HCT116 (cell line): Measurements from ENCODE around the gene LASP1NB.
A peak's percentile ranks its signal among the peaks of the same experiment; 100 is the strongest.

Source experiments
- ATAC-seq: fragments of 200-7000 bp; cut with Tn5 transposase; 2 replicates; pipeline ENCODE4 v1.9.1; 2020; ENCODE audit warnings: mild to moderate bottlenecking, moderate library complexity
- BruUV-seq: library from RNA; stranded (reverse); fragments of 400-500 nt; replicated peaks from 2 replicates; lab custom pipeline; 2021; lab: Mats Ljungman, UMichigan
- CTCF ChIA-PET: fragments of 300-600 bp; sonication (Branson Sonifier 250); formaldehyde crosslinking; loops from one replicate; lab custom pipeline; 2021; ENCODE audit warnings: antibody characterized with exemption; lab: Charles Lee
- POLR2A ChIA-PET: fragments of 300-600, 350-600 bp; sonication (Branson Sonifier 250); formaldehyde crosslinking; loops from one replicate; lab custom pipeline; 2021; ENCODE audit warnings: antibody characterized with exemption; lab: Charles Lee
- RAD21 ChIA-PET, 2 experiments: fragments of 300-600 bp; sonication (Branson Sonifier 250); formaldehyde crosslinking; loops; one replicate each; lab custom pipeline; 2023; ENCODE audit warnings: low total read pairs in 2 of 2; ENCODE audit not compliant: uncharacterized antibody in 2 of 2, unreplicated experiment in 2 of 2, low non-redundant PET in 1 of 2; lab: Charles Lee
- DNase-seq: peaks from one replicate; pipeline ENCODE4 v3.0.0-alpha.2; 2010; ENCODE audit warnings: low read depth, low spot score
- H2AFZ ChIP-seq: fragments of 200-600 bp; shearing (Covaris generic), sonication (generic); 2 replicates; pipeline ENCODE4 v1.6.1; 2017; ENCODE audit warnings: low read depth, mixed run types, mixed read lengths, antibody characterized with exemption, low read length; ENCODE audit not compliant: poor library complexity, severe bottlenecking
- H3K27ac ChIP-seq: 2 replicates; pipeline ENCODE4 v1.5.1; 2012; ENCODE audit warnings: low read depth, low read length
- H3K27me3 ChIP-seq: fragments of 200-600 bp; sonication (generic); 2 replicates; pipeline ENCODE4 v1.6.1; 2016; ENCODE audit warnings: mixed run types, low read length, mixed read lengths; ENCODE audit not compliant: insufficient read depth
- H3K36me3 ChIP-seq, 2 experiments: fragments of 200-500 bp in 1 of 2; fragments of 200-600 bp in 1 of 2; sonication (Bioruptor generic) in 1 of 2; sonication (generic) in 1 of 2; 2 replicates each; pipeline versions ENCODE4 v1.5.1 to v1.6.1; 2014 to 2016; ENCODE audit warnings: low read length in 2 of 2, inconsistent platforms in 1 of 2, mixed read lengths in 1 of 2, mixed run types in 1 of 2; ENCODE audit not compliant: insufficient read depth in 2 of 2, control insufficient read depth in 1 of 2
- H3K4me1 ChIP-seq, 2 experiments: fragments of 200-600 bp in 1 of 2; sonication (generic) in 1 of 2; 2 replicates each; pipeline versions ENCODE4 v1.5.1 to v1.6.1; 2012 to 2017; ENCODE audit warnings: low read length in 2 of 2, inconsistent platforms in 1 of 2, mild to moderate bottlenecking in 1 of 2, mixed read lengths in 1 of 2, mixed run types in 1 of 2, moderate library complexity in 1 of 2; ENCODE audit not compliant: insufficient read depth in 2 of 2, control insufficient read depth in 1 of 2
- H3K4me2 ChIP-seq: fragments of 200-600 bp; sonication (generic); 2 replicates; pipeline ENCODE4 v1.6.1; 2017; ENCODE audit warnings: mixed run types, low read length, mixed read lengths
- H3K4me3 ChIP-seq, 2 experiments: fragments of 200-600 bp in 1 of 2; sonication (generic) in 1 of 2; replicated peaks in 1 of 2; 2 replicates each; pipeline ENCODE4 v1.5.1; 2011 to 2016; ENCODE audit warnings: low read length in 2 of 2, control low read depth in 1 of 2, low read depth in 1 of 2, mild to moderate bottlenecking in 1 of 2, mixed read lengths in 1 of 2, mixed run types in 1 of 2
- H3K79me2 ChIP-seq: fragments of 200-600 bp; sonication (generic); 2 replicates; pipeline ENCODE4 v1.6.1; 2017; ENCODE audit warnings: mild to moderate bottlenecking, mixed run types, low read length, moderate library complexity, mixed read lengths; ENCODE audit not compliant: insufficient read depth
- H3K9ac ChIP-seq: fragments of 200-600 bp; sonication (generic); 2 replicates; pipeline ENCODE4 v1.6.1; 2016; ENCODE audit warnings: low read length, mixed read lengths
- H3K9me2 ChIP-seq: fragments of 200-600 bp; sonication (generic), shearing (Covaris generic); 2 replicates; pipeline ENCODE4 v1.6.1; 2017; ENCODE audit warnings: mixed run types, mild to moderate bottlenecking, moderate library complexity; ENCODE audit not compliant: insufficient read depth
- H3K9me3 ChIP-seq, 2 experiments: fragments of 200-500 bp in 1 of 2; fragments of 200-600 bp in 1 of 2; sonication (Bioruptor generic) in 1 of 2; sonication (generic) in 1 of 2; 2 replicates each; pipeline ENCODE4 v1.6.1; 2014 to 2017; ENCODE audit warnings: low read length in 2 of 2, mixed read lengths in 2 of 2, inconsistent platforms in 1 of 2, low read depth in 1 of 2, mild to moderate bottlenecking in 1 of 2, mixed run types in 1 of 2, moderate library complexity in 1 of 2; ENCODE audit not compliant: control insufficient read depth in 1 of 2, insufficient read depth in 1 of 2
- H4K20me1 ChIP-seq: fragments of 200-600 bp; sonication (generic), shearing (Covaris generic); 2 replicates; pipeline ENCODE4 v1.6.1; 2017; ENCODE audit warnings: mixed run types, mild to moderate bottlenecking, moderate library complexity; ENCODE audit not compliant: insufficient read depth
- ATF3 ChIP-seq: IDR thresholded peaks from 2 replicates; pipeline ENCODE4 v1.6.1; 2012
- CEBPB ChIP-seq: IDR thresholded peaks from 2 replicates; pipeline ENCODE4 v1.6.1; 2012; ENCODE audit warnings: low read depth
- CTCF ChIP-seq, 3 experiments: fragments of 200-600 bp in 1 of 3; sonication (generic) in 1 of 3; IDR thresholded peaks in 2 of 3; conservative IDR thresholded peaks in 1 of 3; 2 replicates each; pipeline ENCODE4 v1.5.1; 2012 to 2017; ENCODE audit warnings: low read depth in 2 of 3, low read length in 2 of 3, antibody characterized with exemption in 1 of 3, borderline replicate concordance in 1 of 3, control low read depth in 1 of 3, mild to moderate bottlenecking in 1 of 3, mixed read lengths in 1 of 3, mixed run types in 1 of 3, moderate library complexity in 1 of 3; ENCODE audit not compliant: insufficient read depth in 1 of 3
- EGR1 ChIP-seq: IDR thresholded peaks from 2 replicates; pipeline ENCODE4 v1.6.1; 2012; ENCODE audit warnings: low read depth
- ELF1 ChIP-seq: IDR thresholded peaks from 2 replicates; pipeline ENCODE4 v1.6.1; 2012; ENCODE audit warnings: low read depth, borderline replicate concordance
- EZH2 ChIP-seq: fragments of 200-600 bp; sonication (generic); IDR thresholded peaks from 2 replicates; pipeline ENCODE4 v1.6.1; 2017; ENCODE audit warnings: antibody characterized with exemption, mixed run types
- FOSL1 ChIP-seq: IDR thresholded peaks from 2 replicates; pipeline ENCODE4 v1.6.1; 2012; ENCODE audit warnings: low read depth
- JUND ChIP-seq: IDR thresholded peaks from 2 replicates; pipeline ENCODE4 v1.6.1; 2012
- MAX ChIP-seq: IDR thresholded peaks from 2 replicates; pipeline ENCODE4 v1.6.1; 2012
- POLR2A ChIP-seq: IDR thresholded peaks from 2 replicates; pipeline ENCODE4 v1.7.0; 2011; ENCODE audit warnings: borderline replicate concordance; ENCODE audit not compliant: insufficient read depth, insufficient read length; ENCODE audit errors: extremely low read depth
- POLR2AphosphoS5 ChIP-seq: IDR thresholded peaks from 2 replicates; pipeline ENCODE4 v1.6.1; 2011; ENCODE audit warnings: mild to moderate bottlenecking, low read depth, low read length, moderate library complexity
- RAD21 ChIP-seq: IDR thresholded peaks from 2 replicates; pipeline ENCODE4 v1.6.1; 2012; ENCODE audit warnings: low read depth, mild to moderate bottlenecking
- SIN3A ChIP-seq: IDR thresholded peaks from 2 replicates; pipeline ENCODE4 v1.6.1; 2012; ENCODE audit warnings: low read depth
- SP1 ChIP-seq: IDR thresholded peaks from 2 replicates; pipeline ENCODE4 v1.6.1; 2012; ENCODE audit warnings: low read depth
- SRF ChIP-seq: IDR thresholded peaks from 2 replicates; pipeline ENCODE4 v1.6.1; 2012; ENCODE audit warnings: low read depth
- TCF7L2 ChIP-seq: IDR thresholded peaks from 2 replicates; pipeline ENCODE4 v1.7.0; 2011; ENCODE audit warnings: borderline replicate concordance, inconsistent platforms; ENCODE audit not compliant: insufficient read depth, insufficient read length; ENCODE audit errors: extremely low read depth
- YY1 ChIP-seq: IDR thresholded peaks from 2 replicates; pipeline ENCODE4 v1.6.1; 2011; ENCODE audit warnings: low read length, low read depth, moderate library complexity, mild to moderate bottlenecking; ENCODE audit not compliant: insufficient replicate concordance; ENCODE audit errors: extremely low read depth
- ZFX ChIP-seq: fragments of 450-650 bp; IDR thresholded peaks from 2 replicates; pipeline ENCODE4 v1.6.1; 2017
- ZNF274 ChIP-seq: fragments of 200-500 bp; sonication (Bioruptor generic); IDR thresholded peaks from 2 replicates; pipeline ENCODE4 v1.6.1; 2014; ENCODE audit warnings: mild to moderate bottlenecking, low read depth, low read length, inconsistent platforms
- intact Hi-C: fragments of 100-400 bp; cut with micrococcal nuclease; formaldehyde crosslinking; loops from 2 replicates; pipeline ENCODE4 v1.10.0; 2022

The LASP1NB gene

GRCh38 chr17:38914741-38915638 is 10.4 kb upstream of the LASP1NB start:
- H3K36me3 ChIP-seq, result peaks cover 8 to 37% of the 10 kb centered on the region in 2 experiments; a peak in 3 of 4 replicates
- peak; percentile 23; the same call in 1 of the 2 replicates for ATAC-seq

More at GRCh38 chr17:38914741-38915638, 10.4 kb upstream of the LASP1NB start:
- Histone ChIP-seq H3K4me1 (no peaks in the 10 kb centered on the region), H3K27me3 (no peaks in the 10 kb centered on the region), H4K20me1 (no peaks in the 10 kb centered on the region)
- RAD21 ChIA-PET, result no interaction called here
- no peak for TF ChIP-seq POLR2AphosphoS5
- no peak for TF ChIP-seq ATF3
- no peak for TF ChIP-seq ZFX
- TF ChIP-seq SIN3A, result no peak
- TF ChIP-seq MAX, result no peak
- no peak for TF ChIP-seq ELF1
- TF ChIP-seq SRF, result no peak
- TF ChIP-seq FOSL1, result no peak
- TF ChIP-seq CEBPB, result no peak
- no peak for TF ChIP-seq EGR1
- TF ChIP-seq ZNF274, result no peak
- no peak for TF ChIP-seq YY1
- TF ChIP-seq TCF7L2, result no peak
- no peak for TF ChIP-seq JUND
- TF ChIP-seq SP1, result no peak
- TF ChIP-seq RAD21, result no peak
- no peak for TF ChIP-seq POLR2A
- TF ChIP-seq EZH2, result no peak
- no peak for TF ChIP-seq CTCF (IDR thresholded peaks at IDR 0.05 in 2 of 3, conservative IDR thresholded peaks at IDR 0.05 in 1 of 3; ENCODE audit: borderline replicate concordance in 1 of 3, insufficient read depth in 1 of 3, low read depth in 2 of 3, low read length in 2 of 3)
- TF ChIP-seq, all 23 proteins: peak for 0
- POLR2A ChIA-PET, result no interaction called here
- H3K79me2 ChIP-seq, result peaks cover 14% of the 10 kb centered on the region; the same call in 1 of the 2 replicates
- H3K9me3 ChIP-seq, result no peaks in the 10 kb centered on the region
- CTCF ChIA-PET, result no interaction called here
- no TSS peak for BruUV-seq
- no peak for DNase-seq
- H3K9me2 ChIP-seq, result no peaks in the 10 kb centered on the region
- no peak overlapping the region for H3K27ac ChIP-seq
- no peak overlapping the region for H2AFZ ChIP-seq
- no peak overlapping the region for H3K4me2 ChIP-seq
- intact Hi-C loops, result no loop called here
- no peak overlapping the region for H3K9ac ChIP-seq
- no peak overlapping the region for H3K4me3 ChIP-seq
